Activated CD4-positive, alpha-beta T cell treated with anti-CD3 and anti-CD28 coated beads, Interleukin-10, Interleukin-2, amounts not matched to agents 100 ng/mL and 50 ng/mL, durations not matched to agents 16 hours and 8 hours (primary cell): Measurements from ENCODE around the gene GALNT9.
"Not testable (repeated sequence)": the region's sequence is repeated elsewhere in the genome, so short reads cannot be mapped to it uniquely, and the experiment has no call there.

Experiments
- DNase-seq: peaks from one replicate; pipeline ENCODE4 v3.0.0-alpha.2; 2020

The GALNT9 gene

GRCh38 chr12:132210223-132211055, 119.0 kb downstream of the GALNT9 start:
- no peak for DNase-seq

GRCh38 chr12:132209619-132210222, 119.7 kb downstream of the GALNT9 start:
- no peak for DNase-seq

- no peak for DNase-seq
These were observed 121.1 kb downstream of the GALNT9 start for GRCh38 chr12:132208153-132208823.

- no peak for DNase-seq
These were observed 122.2 kb downstream of the GALNT9 start for GRCh38 chr12:132207083-132207775.

- no peak for DNase-seq
These were observed 123.3 kb downstream of the GALNT9 start for GRCh38 chr12:132206046-132206434.

- no peak for DNase-seq
These were observed 123.9 kb downstream of the GALNT9 start for GRCh38 chr12:132205271-132206045.

GRCh38 chr12:132204793-132205270, 124.6 kb downstream of the GALNT9 start:
- DNase-seq: no peak

- DNase-seq: no peak
These were observed 125.2 kb downstream of the GALNT9 start for GRCh38 chr12:132204063-132204792.

GRCh38 chr12:132202929-132203721, 126.3 kb downstream of the GALNT9 start:
- no peak for DNase-seq

GRCh38 chr12:132201391-132202120, 127.8 kb downstream of the GALNT9 start:
- no peak for DNase-seq

- DNase-seq: no peak
These were observed 128.6 kb downstream of the GALNT9 start for GRCh38 chr12:132200800-132201199.

- DNase-seq: no peak
These were observed 129.7 kb downstream of the GALNT9 start for GRCh38 chr12:132199526-132200319.

GRCh38 chr12:132199101-132199500, 130.3 kb downstream of the GALNT9 start:
- DNase-seq: no peak

- DNase-seq: no peak
These were observed 131.6 kb downstream of the GALNT9 start for GRCh38 chr12:132197581-132198354.

GRCh38 chr12:132196873-132197390, 132.5 kb downstream of the GALNT9 start:
- no peak for DNase-seq

GRCh38 chr12:132196038-132196872, 133.1 kb downstream of the GALNT9 start:
- no peak for DNase-seq

GRCh38 chr12:132195242-132195641, 134.1 kb downstream of the GALNT9 start:
- DNase-seq: not testable (repeated sequence)
